K562 (cell line): ENCODE measurements around the gene ZNF692. TPM values are rescaled to one million over a fixed set of nuclear protein-coding genes. Genes with fewer than 3 reads are reported as not detected.

Experiments
- BHLHE40 ChIP-seq: IDR thresholded peaks from 2 replicates; pipeline ENCODE4 v1.6.1; 2011; ENCODE audit warnings: low read length, improper control_type of control experiment
- CREBBP ChIP-seq: IDR thresholded peaks from one replicate; pipeline ENCODE4 v1.6.1; 2012; ENCODE audit warnings: low read depth, mild to moderate bottlenecking, control low read depth, inconsistent platforms, low read length
- ESRRA ChIP-seq: fragments of 450-650 bp; IDR thresholded peaks from 2 replicates; pipeline ENCODE4 v1.6.1; 2014; ENCODE audit warnings: low read depth, mild to moderate bottlenecking, moderate library complexity, borderline replicate concordance
- ESRRB ChIP-seq: fragments of 250-450 bp; sonication (Bioruptor Pico); IDR thresholded peaks from 2 replicates; pipeline ENCODE4 v1.5.0; 2020; ENCODE audit warnings: mild to moderate bottlenecking, moderate library complexity, borderline replicate concordance
- HNRNPH1 ChIP-seq: fragments of 200-400 bp; formaldehyde crosslinking; optimal IDR thresholded peaks from 2 replicates; pipeline ENCODE3; 2017; ENCODE audit warnings: low read depth, mild to moderate bottlenecking, low read length, moderate library complexity
- HSF4 ChIP-seq: fragments of 250-450 bp; sonication (Bioruptor Pico); IDR thresholded peaks from 2 replicates; pipeline ENCODE4 v2.1.2; 2022; ENCODE audit warnings: mild to moderate bottlenecking, moderate library complexity, borderline replicate concordance
- NELFE ChIP-seq: IDR thresholded peaks from 2 replicates; pipeline ENCODE4 v1.6.1; 2011; ENCODE audit warnings: mild to moderate bottlenecking; ENCODE audit not compliant: insufficient read depth, insufficient read length
- ZNF12 ChIP-seq: sonication (generic); formaldehyde crosslinking; IDR thresholded peaks from 2 replicates; pipeline ENCODE4 v1.4.0; 2020; ENCODE audit warnings: mild to moderate bottlenecking, missing genetic modification reagents
- ZNF551 ChIP-seq: fragments of 250-450 bp; sonication (Bioruptor Pico); IDR thresholded peaks from 2 replicates; pipeline ENCODE4 v1.5.0; 2021; ENCODE audit warnings: mild to moderate bottlenecking, moderate library complexity
- ZNF561 ChIP-seq: fragments of 450-650 bp; formaldehyde crosslinking; conservative IDR thresholded peaks from 2 replicates; pipeline ENCODE4 v1.4.0; 2020; ENCODE audit warnings: mild to moderate bottlenecking, moderate library complexity
- polyA plus RNA-seq, 8 experiments: library from polyadenylated mRNA; depleted of rRNA in 4 of 8; stranded (reverse) in 5 of 8; unstranded in 3 of 8; fragments of >200 nt; fragmentation: Nextera tagmentation in 2 of 8; fragmentation: Illumina TruSeq in 1 of 8; extraction: Ambion mirVana in 2 of 8; extraction: Trizol in 1 of 8; gene quantifications; 2 replicates each; pipeline versions ENCODE4 v1.2.1 to v1.2.3, GENCODE V29; 2011 to 2014; ENCODE audit warnings: inconsistent platforms in 1 of 8, missing spikeins in 1 of 8
- total RNA-seq, 7 experiments: library from RNA; depleted of rRNA in 6 of 7; stranded (reverse); fragments of >200 nt in 6 of 7; fragmentation: Illumina TruSeq in 2 of 7; extraction: Trizol in 2 of 7; gene quantifications; 2 replicates each; pipeline versions ENCODE4 v1.2.1 to v1.2.3, GENCODE V29; 2011 to 2021; ENCODE audit warnings: low replicate concordance in 1 of 7
- TF ChIP-seq, protein P1 (sequence below), 2 experiments: fragments of 450-650 bp in 1 of 2; sonication (generic) in 1 of 2; formaldehyde crosslinking in 1 of 2; IDR thresholded peaks; 2 replicates each; pipeline versions ENCODE4 v1.7.1 to v1.9.0; 2016 to 2022; ENCODE audit warnings: inconsistent platforms in 1 of 2, mild to moderate bottlenecking in 1 of 2, missing genetic modification reagents in 1 of 2
- TF ChIP-seq, protein P2 (sequence below): fragments of 250-450 bp; sonication (Bioruptor Pico); IDR thresholded peaks from 2 replicates; pipeline ENCODE4 v1.5.0; 2020; ENCODE audit warnings: mild to moderate bottlenecking, borderline replicate concordance
- TF ChIP-seq, protein P3 (sequence below): sonication (generic); formaldehyde crosslinking; IDR thresholded peaks from 2 replicates; pipeline ENCODE4 v1.9.0; 2022; ENCODE audit warnings: mild to moderate bottlenecking, missing genetic modification reagents
- TF ChIP-seq, protein P4 (sequence below): fragments of 450-650 bp; IDR thresholded peaks from 2 replicates; pipeline ENCODE4 v1.6.1; 2016

The ZNF692 gene
- total and polyA plus RNA-seq, 9 of the 15 experiments (the other 6 are each of a cell fraction or from before 2014, with no cell fraction given): 8.4 to 143 (median 55.9) TPM

DNA sequence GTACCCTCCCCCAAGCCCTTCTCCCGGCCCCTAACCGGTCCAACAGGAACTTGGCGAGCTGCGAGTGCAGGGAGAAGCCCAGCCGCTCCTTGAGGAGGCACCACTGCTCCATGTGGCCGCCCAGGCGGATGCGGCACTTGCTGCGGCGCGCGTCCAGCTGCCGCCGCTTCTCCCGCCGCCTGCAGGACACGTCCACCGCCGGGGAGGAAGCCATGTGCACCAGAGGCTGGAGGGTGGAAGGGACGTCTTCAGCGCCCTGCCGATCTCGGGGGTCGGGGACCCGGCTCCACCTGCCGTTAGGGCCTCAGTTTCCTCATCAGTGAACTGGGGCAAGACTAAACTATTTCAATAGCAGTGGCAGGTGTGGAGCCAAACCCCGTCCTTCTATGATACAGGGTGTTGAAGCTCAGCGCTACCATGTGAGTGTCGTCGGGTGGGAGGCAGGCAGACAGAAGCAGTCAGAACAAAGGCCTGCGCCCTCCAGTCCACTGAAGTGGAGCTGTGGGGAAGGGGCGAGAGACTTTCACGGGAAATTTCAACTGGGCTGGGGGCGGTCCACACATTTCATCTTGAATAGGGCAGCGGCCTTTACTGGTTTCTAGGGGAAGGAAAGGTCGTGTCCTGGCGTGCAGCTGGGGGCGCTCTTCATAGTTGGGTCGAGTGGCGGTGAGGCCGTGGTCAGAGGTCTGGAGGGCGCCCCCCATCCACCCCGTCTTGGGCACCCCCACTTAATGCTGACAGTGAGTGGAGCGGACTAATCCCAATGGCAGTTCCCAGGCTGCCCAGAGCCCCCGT lies 592 bp downstream of the ZNF692 start (continued):
- TF ChIP-seq, protein P1, sequence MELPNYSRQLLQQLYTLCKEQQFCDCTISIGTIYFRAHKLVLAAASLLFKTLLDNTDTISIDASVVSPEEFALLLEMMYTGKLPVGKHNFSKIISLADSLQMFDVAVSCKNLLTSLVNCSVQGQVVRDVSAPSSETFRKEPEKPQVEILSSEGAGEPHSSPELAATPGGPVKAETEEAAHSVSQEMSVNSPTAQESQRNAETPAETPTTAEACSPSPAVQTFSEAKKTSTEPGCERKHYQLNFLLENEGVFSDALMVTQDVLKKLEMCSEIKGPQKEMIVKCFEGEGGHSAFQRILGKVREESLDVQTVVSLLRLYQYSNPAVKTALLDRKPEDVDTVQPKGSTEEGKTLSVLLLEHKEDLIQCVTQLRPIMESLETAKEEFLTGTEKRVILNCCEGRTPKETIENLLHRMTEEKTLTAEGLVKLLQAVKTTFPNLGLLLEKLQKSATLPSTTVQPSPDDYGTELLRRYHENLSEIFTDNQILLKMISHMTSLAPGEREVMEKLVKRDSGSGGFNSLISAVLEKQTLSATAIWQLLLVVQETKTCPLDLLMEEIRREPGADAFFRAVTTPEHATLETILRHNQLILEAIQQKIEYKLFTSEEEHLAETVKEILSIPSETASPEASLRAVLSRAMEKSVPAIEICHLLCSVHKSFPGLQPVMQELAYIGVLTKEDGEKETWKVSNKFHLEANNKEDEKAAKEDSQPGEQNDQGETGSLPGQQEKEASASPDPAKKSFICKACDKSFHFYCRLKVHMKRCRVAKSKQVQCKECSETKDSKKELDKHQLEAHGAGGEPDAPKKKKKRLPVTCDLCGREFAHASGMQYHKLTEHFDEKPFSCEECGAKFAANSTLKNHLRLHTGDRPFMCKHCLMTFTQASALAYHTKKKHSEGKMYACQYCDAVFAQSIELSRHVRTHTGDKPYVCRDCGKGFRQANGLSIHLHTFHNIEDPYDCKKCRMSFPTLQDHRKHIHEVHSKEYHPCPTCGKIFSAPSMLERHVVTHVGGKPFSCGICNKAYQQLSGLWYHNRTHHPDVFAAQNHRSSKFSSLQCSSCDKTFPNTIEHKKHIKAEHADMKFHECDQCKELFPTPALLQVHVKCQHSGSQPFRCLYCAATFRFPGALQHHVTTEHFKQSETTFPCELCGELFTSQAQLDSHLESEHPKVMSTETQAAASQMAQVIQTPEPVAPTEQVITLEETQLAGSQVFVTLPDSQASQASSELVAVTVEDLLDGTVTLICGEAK (IDR thresholded peaks at IDR 0.05): peak; percentile 45
- TF ChIP-seq, protein P1 (CRISPR knock-in tag; IDR thresholded peaks at IDR 0.05): 0 out of 2 replicates have a peak, but pooled peaks have one; percentile 54
- TF ChIP-seq HSF4 (CRISPR knock-in tag) (peak; percentile 42; the same call in 1 of the 2 replicates), HNRNPH1 (no peak), ZNF12 (CRISPR knock-in tag) (peak; percentile 75; the same call in 1 of the 2 replicates), ESRRB (CRISPR knock-in tag) (no peak), ESRRA (no peak; the same call in 1 of the 2 replicates), BHLHE40 (peak; percentile 32; the same call in 1 of the 2 replicates), ZNF561 (CRISPR knock-in tag) (no peak), ZNF551 (no peak), CREBBP (no peak), NELFE (no peak)
- TF ChIP-seq, protein P2, sequence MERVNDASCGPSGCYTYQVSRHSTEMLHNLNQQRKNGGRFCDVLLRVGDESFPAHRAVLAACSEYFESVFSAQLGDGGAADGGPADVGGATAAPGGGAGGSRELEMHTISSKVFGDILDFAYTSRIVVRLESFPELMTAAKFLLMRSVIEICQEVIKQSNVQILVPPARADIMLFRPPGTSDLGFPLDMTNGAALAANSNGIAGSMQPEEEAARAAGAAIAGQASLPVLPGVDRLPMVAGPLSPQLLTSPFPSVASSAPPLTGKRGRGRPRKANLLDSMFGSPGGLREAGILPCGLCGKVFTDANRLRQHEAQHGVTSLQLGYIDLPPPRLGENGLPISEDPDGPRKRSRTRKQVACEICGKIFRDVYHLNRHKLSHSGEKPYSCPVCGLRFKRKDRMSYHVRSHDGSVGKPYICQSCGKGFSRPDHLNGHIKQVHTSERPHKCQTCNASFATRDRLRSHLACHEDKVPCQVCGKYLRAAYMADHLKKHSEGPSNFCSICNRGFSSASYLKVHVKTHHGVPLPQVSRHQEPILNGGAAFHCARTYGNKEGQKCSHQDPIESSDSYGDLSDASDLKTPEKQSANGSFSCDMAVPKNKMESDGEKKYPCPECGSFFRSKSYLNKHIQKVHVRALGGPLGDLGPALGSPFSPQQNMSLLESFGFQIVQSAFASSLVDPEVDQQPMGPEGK (CRISPR knock-in tag): no peak
- TF ChIP-seq, protein P3, sequence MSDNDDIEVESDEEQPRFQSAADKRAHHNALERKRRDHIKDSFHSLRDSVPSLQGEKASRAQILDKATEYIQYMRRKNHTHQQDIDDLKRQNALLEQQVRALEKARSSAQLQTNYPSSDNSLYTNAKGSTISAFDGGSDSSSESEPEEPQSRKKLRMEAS (CRISPR knock-in tag): peak; percentile 96
- TF ChIP-seq, protein P4, sequence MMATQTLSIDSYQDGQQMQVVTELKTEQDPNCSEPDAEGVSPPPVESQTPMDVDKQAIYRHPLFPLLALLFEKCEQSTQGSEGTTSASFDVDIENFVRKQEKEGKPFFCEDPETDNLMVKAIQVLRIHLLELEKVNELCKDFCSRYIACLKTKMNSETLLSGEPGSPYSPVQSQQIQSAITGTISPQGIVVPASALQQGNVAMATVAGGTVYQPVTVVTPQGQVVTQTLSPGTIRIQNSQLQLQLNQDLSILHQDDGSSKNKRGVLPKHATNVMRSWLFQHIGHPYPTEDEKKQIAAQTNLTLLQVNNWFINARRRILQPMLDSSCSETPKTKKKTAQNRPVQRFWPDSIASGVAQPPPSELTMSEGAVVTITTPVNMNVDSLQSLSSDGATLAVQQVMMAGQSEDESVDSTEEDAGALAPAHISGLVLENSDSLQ: no peak
